Astrocyte (in vitro differentiated cells and primary cell): ENCODE results near the gene YTHDC2. TPM values are rescaled to one million over a fixed set of nuclear protein-coding genes. Genes with fewer than 3 reads are reported as not detected.

Experiments used
- DNase-seq: peaks from one replicate; pipeline ENCODE4 v3.0.0-alpha.2; 2010; ENCODE audit warnings: low read depth
- FAIRE-seq: peaks from 2 replicates; lab custom pipeline; 2011; peaks lifted over from hg19 to GRCh38; lab: Jason Lieb, UNC
- H2AFZ ChIP-seq: 2 replicates; pipeline ENCODE4 v1.6.0; 2012; ENCODE audit warnings: low read depth, low read length, inconsistent platforms
- H3K27ac ChIP-seq: 2 replicates; pipeline ENCODE4 v1.5.1; 2011; ENCODE audit warnings: low read depth, low read length, inconsistent platforms
- H3K27me3 ChIP-seq: 2 replicates; pipeline ENCODE4 v1.6.0; 2011; ENCODE audit warnings: low read length, inconsistent platforms; ENCODE audit not compliant: insufficient read depth
- H3K36me3 ChIP-seq: 2 replicates; pipeline ENCODE4 v1.5.1; 2011; ENCODE audit warnings: low read length, inconsistent platforms; ENCODE audit not compliant: insufficient read depth
- H3K4me1 ChIP-seq: 2 replicates; pipeline ENCODE4 v1.5.1; 2011; ENCODE audit warnings: low read length, inconsistent platforms; ENCODE audit not compliant: insufficient read depth
- H3K4me2 ChIP-seq: 2 replicates; pipeline ENCODE4 v1.6.0; 2012; ENCODE audit warnings: low read length, inconsistent platforms
- H3K4me3 ChIP-seq: 2 replicates; pipeline ENCODE4 v1.5.1; 2011; ENCODE audit warnings: low read depth, mild to moderate bottlenecking, low read length, inconsistent platforms; ENCODE audit not compliant: insufficient read depth
- H3K79me2 ChIP-seq: 2 replicates; pipeline ENCODE4 v1.6.0; 2012; ENCODE audit warnings: mild to moderate bottlenecking, low read length, inconsistent platforms; ENCODE audit not compliant: insufficient read depth
- H3K9ac ChIP-seq: 2 replicates; pipeline ENCODE4 v1.6.0; 2012; ENCODE audit warnings: mild to moderate bottlenecking, low read length, inconsistent platforms
- H3K9me3 ChIP-seq: 2 replicates; pipeline ENCODE4 v1.5.1; 2012; ENCODE audit warnings: low read depth, mild to moderate bottlenecking, low read length, inconsistent platforms; ENCODE audit not compliant: insufficient read depth
- H4K20me1 ChIP-seq: 2 replicates; pipeline ENCODE4 v1.6.0; 2012; ENCODE audit warnings: low read length, inconsistent platforms; ENCODE audit not compliant: insufficient read depth
- H3K27ac Mint-ChIP-seq: one replicate; pipeline ENCODE4 v1.8.0; 2021; ENCODE audit warnings: mild to moderate bottlenecking, mixed read lengths; ENCODE audit not compliant: unreplicated experiment
- H3K27me3 Mint-ChIP-seq: one replicate; pipeline ENCODE4 v1.8.0; 2021; ENCODE audit warnings: low read depth, mixed read lengths; ENCODE audit not compliant: unreplicated experiment
- H3K36me3 Mint-ChIP-seq: one replicate; pipeline ENCODE4 v1.8.0; 2021; ENCODE audit warnings: low read depth, mixed read lengths; ENCODE audit not compliant: unreplicated experiment
- H3K4me1 Mint-ChIP-seq: one replicate; pipeline ENCODE4 v1.8.0; 2021; ENCODE audit warnings: low read depth, mixed read lengths; ENCODE audit not compliant: unreplicated experiment
- H3K4me3 Mint-ChIP-seq: one replicate; pipeline ENCODE4 v1.8.0; 2021; ENCODE audit warnings: mild to moderate bottlenecking, moderate library complexity, mixed read lengths; ENCODE audit not compliant: unreplicated experiment
- H3K9me3 Mint-ChIP-seq: one replicate; pipeline ENCODE4 v1.8.0; 2021; ENCODE audit warnings: mild to moderate bottlenecking, mixed read lengths; ENCODE audit not compliant: unreplicated experiment
- EZH2 ChIP-seq: IDR thresholded peaks from 2 replicates; pipeline ENCODE4 v1.6.1; 2012; ENCODE audit warnings: mild to moderate bottlenecking, low read length, inconsistent platforms; ENCODE audit not compliant: insufficient read depth
- total RNA-seq: library from RNA; stranded (reverse); gene quantifications from 2 replicates; pipeline ENCODE4 v1.2.1, GENCODE V29; 2021
- TF ChIP-seq, protein P1 (sequence below): IDR thresholded peaks from 2 replicates; pipeline ENCODE4 v1.5.1; 2011; ENCODE audit warnings: low read depth, mild to moderate bottlenecking, inconsistent platforms, low read length, moderate library complexity; ENCODE audit not compliant: insufficient read depth

Gene YTHDC2
- total RNA-seq, 1 donor from 2014 or later, result 21.2 TPM

DNA sequence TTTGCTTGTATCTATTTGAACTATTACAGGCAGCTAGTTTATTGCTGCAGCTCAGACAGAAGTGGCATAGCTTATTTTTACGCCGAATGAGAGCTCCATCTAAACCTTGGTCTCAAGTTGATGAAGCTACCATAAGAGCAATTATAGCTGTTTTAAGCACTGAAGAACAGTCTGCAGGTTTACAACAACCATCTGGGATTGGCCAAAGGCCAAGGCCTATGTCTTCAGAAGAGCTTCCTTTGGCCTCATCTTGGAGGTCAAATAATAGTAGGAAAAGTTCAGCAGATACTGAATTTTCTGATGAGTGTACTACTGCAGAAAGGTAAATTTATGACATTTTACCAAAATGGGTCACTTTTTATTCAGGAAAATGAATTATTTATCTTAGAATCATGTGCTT is 67.9 kb downstream of the YTHDC2 start:
- TF ChIP-seq EZH2, result no peak
- TF ChIP-seq, protein P1, sequence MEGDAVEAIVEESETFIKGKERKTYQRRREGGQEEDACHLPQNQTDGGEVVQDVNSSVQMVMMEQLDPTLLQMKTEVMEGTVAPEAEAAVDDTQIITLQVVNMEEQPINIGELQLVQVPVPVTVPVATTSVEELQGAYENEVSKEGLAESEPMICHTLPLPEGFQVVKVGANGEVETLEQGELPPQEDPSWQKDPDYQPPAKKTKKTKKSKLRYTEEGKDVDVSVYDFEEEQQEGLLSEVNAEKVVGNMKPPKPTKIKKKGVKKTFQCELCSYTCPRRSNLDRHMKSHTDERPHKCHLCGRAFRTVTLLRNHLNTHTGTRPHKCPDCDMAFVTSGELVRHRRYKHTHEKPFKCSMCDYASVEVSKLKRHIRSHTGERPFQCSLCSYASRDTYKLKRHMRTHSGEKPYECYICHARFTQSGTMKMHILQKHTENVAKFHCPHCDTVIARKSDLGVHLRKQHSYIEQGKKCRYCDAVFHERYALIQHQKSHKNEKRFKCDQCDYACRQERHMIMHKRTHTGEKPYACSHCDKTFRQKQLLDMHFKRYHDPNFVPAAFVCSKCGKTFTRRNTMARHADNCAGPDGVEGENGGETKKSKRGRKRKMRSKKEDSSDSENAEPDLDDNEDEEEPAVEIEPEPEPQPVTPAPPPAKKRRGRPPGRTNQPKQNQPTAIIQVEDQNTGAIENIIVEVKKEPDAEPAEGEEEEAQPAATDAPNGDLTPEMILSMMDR, result no peak
- no peaks in the 10 kb centered on the region for H4K20me1 ChIP-seq
- Mint-ChIP-seq H3K9me3 (no peaks in the 10 kb centered on the region), H3K4me3 (no peak overlapping the region), H3K27me3 (no peaks in the 10 kb centered on the region), H3K36me3 (peaks cover 2% of the 10 kb centered on the region), H3K4me1 (no peaks in the 10 kb centered on the region), H3K27ac (no peak overlapping the region)
- H3K4me3 ChIP-seq, result no peak overlapping the region
- H3K9me3 ChIP-seq, result no peaks in the 10 kb centered on the region
- no peaks in the 10 kb centered on the region for H3K27me3 ChIP-seq
- no peak overlapping the region for H2AFZ ChIP-seq
- H3K9ac ChIP-seq, result no peak overlapping the region
- DNase-seq (no peak), FAIRE-seq (no peak)
- H3K4me2 ChIP-seq, result no peak overlapping the region
- H3K27ac ChIP-seq, result no peak overlapping the region
- no peaks in the 10 kb centered on the region for H3K79me2 ChIP-seq
- H3K36me3 ChIP-seq, result peaks cover 10% of the 10 kb centered on the region
- H3K4me1 ChIP-seq, result no peaks in the 10 kb centered on the region

DNA sequence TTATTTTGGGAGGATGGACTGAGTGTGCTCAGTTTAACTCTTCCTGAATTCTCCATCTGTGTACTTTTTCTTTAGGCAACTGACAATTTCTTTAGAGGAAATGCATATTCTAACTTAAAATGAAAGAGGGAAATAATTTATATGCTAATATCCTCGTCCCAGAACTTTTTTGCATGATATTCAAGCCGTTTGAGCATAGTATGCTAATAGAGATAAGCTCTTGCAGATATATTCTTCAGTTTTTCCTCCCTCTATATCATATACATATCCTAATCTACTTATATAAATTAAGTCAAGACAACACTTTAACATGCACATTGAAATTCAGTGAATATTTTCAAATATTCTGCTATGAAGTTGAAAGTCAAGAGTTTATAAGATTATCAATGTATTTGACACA is 84.7 kb downstream of the YTHDC2 start:
- Histone ChIP-seq H3K27me3 (no peaks in the 10 kb centered on the region), H3K27ac (no peak overlapping the region), H3K79me2 (no peaks in the 10 kb centered on the region), H4K20me1 (no peaks in the 10 kb centered on the region), H3K4me1 (no peaks in the 10 kb centered on the region), H3K36me3 (peaks cover 7% of the 10 kb centered on the region), H3K4me3 (no peak overlapping the region), H3K4me2 (no peak overlapping the region), H2AFZ (no peak overlapping the region), H3K9ac (no peak overlapping the region), H3K9me3 (no peaks in the 10 kb centered on the region)
- no peak for FAIRE-seq
- Mint-ChIP-seq H3K4me3 (no peak overlapping the region), H3K27me3 (no peaks in the 10 kb centered on the region), H3K36me3 (peaks cover 4% of the 10 kb centered on the region), H3K4me1 (peaks cover 7% of the 10 kb centered on the region), H3K27ac (no peak overlapping the region), H3K9me3 (no peaks in the 10 kb centered on the region)
- DNase-seq, result no peak
- TF ChIP-seq, protein P1, result no peak
- TF ChIP-seq EZH2, result no peak

DNA sequence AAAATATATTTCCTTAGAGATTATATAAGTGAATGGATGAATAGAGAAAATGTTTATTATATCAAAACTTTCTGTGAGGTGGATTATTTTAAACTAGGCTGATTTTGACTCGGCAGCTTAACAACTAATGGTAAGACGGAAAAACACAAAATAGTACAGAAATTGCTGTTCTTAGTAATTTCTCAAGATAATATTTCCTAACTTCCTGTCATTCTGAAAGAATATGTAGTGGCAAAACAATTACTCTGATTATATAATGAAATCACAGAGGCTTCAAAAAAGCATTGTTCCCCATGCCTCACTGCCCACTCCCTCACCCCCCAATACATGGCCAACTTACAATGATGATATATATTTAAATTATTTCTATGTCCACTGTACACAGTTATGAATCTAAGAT is 85.4 kb downstream of the YTHDC2 start:
- FAIRE-seq, result no peak
- Histone ChIP-seq H2AFZ (no peak overlapping the region), H3K4me3 (no peak overlapping the region), H3K4me1 (no peaks in the 10 kb centered on the region), H3K9me3 (no peaks in the 10 kb centered on the region), H3K27ac (no peak overlapping the region), H3K9ac (no peak overlapping the region), H3K27me3 (no peaks in the 10 kb centered on the region), H3K4me2 (no peak overlapping the region), H3K79me2 (no peaks in the 10 kb centered on the region), H3K36me3 (peaks cover 4% of the 10 kb centered on the region), H4K20me1 (no peaks in the 10 kb centered on the region)
- no peaks in the 10 kb centered on the region for H3K9me3 Mint-ChIP-seq
- no peaks in the 10 kb centered on the region for H3K27me3 Mint-ChIP-seq
- DNase-seq, result no peak
- H3K4me3 Mint-ChIP-seq, result no peak overlapping the region
- peaks cover 4% of the 10 kb centered on the region for H3K36me3 Mint-ChIP-seq
- TF ChIP-seq EZH2, result no peak
- TF ChIP-seq, protein P1, result no peak
- no peak overlapping the region for H3K27ac Mint-ChIP-seq
- H3K4me1 Mint-ChIP-seq, result peaks cover 7% of the 10 kb centered on the region
